ENCODE data around the gene ZNF606. TPM values are rescaled to one million over a fixed set of nuclear protein-coding genes. Genes with fewer than 3 reads are reported as not detected.
A peak's percentile ranks its signal among the peaks of the same experiment; 100 is the strongest.

ZNF606 gene
- total and polyA plus RNA-seq, 9 of the 15 experiments (the other 6 are each of a cell fraction or from before 2014, with no cell fraction given): 0.03 to 0.98 (median 0.28) TPM

- TF ChIP-seq CBX8 (IDR thresholded peaks at IDR 0.05; ENCODE audit: borderline replicate concordance, extremely low read depth, low read depth, low read length, poor library complexity, severe bottlenecking) (no peak), VEZF1 (CRISPR knock-in tag; IDR thresholded peaks at IDR 0.05) (no peak), ARID3A (IDR thresholded peaks at IDR 0.05; ENCODE audit: borderline replicate concordance, low read depth, low read length) (no peak), RBFOX2 (IDR thresholded peaks at IDR 0.05; ENCODE audit: low read depth, low read length) (peak; percentile 58), POLR2G (IDR thresholded peaks at IDR 0.05; ENCODE audit: low read depth, low read length) (peak; percentile 47), ZNF143 (CRISPR knock-in tag; IDR thresholded peaks at IDR 0.05) (peak; percentile 60), L3MBTL2 (IDR thresholded peaks at IDR 0.05) (peak; percentile 30; the same call in 1 of the 2 replicates), PHF8 (IDR thresholded peaks at IDR 0.05; ENCODE audit: borderline replicate concordance, low read length) (no peak), ZNF655 (CRISPR knock-in tag; IDR thresholded peaks at IDR 0.05) (no peak), RBM25 (IDR thresholded peaks at IDR 0.05; ENCODE audit: low read depth, low read length, severe bottlenecking) (peak; percentile 25), RAD51 (IDR thresholded peaks at IDR 0.05; ENCODE audit: borderline replicate concordance, low read depth) (no peak), PYGO2 (tag; IDR thresholded peaks at IDR 0.05) (no peak), E2F4 (CRISPR knock-in tag; IDR thresholded peaks at IDR 0.05; ENCODE audit: low read depth) (no peak), SMAD3 (CRISPR knock-in tag; conservative IDR thresholded peaks at IDR 0.05) (no peak), GMEB1 (CRISPR knock-in tag; IDR thresholded peaks at IDR 0.05) (peak; percentile 36; the same call in 1 of the 2 replicates), KLF6 (CRISPR knock-in tag; IDR thresholded peaks at IDR 0.05; ENCODE audit: borderline replicate concordance) (no peak)
Measured at GRCh38 chr19:58002384-58003173, at the start of gene ZNF606 (continued).
